Lung (tissue), 12 donors: ENCODE data around the gene SDK2. TPM values are rescaled to one million over a fixed set of nuclear protein-coding genes. Genes with fewer than 3 reads are reported as not detected.

Experiments used
- ATAC-seq: fragments of 200-7000 bp; cut with Tn5 transposase; one replicate; pipeline ENCODE4 v1.9.1; 2020; ENCODE audit warnings: moderate number of reproducible peaks; ENCODE audit not compliant: insufficient read depth, low FRiP score
- DNase-seq, 3 donors: peaks; one replicate each; pipeline ENCODE4 v3.0.0-alpha.2; 2013 to 2017
- H3K27ac ChIP-seq, 2 donors: one replicate each; pipeline ENCODE4 v1.5.1; 2013; ENCODE audit warnings: mild to moderate bottlenecking in 2 of 2, moderate library complexity in 2 of 2, control low read depth in 1 of 2, inconsistent platforms in 1 of 2, low read depth in 1 of 2, low read length in 1 of 2
- H3K27me3 ChIP-seq, 3 donors: one replicate each; pipeline ENCODE4 v1.5.1; 2013; ENCODE audit warnings: low read length in 2 of 3; ENCODE audit not compliant: control insufficient read depth in 3 of 3, insufficient read depth in 3 of 3
- H3K36me3 ChIP-seq, 4 donors: one replicate each; pipeline ENCODE4 v1.5.1; 2013; ENCODE audit warnings: low read length in 4 of 4, mild to moderate bottlenecking in 1 of 4, moderate library complexity in 1 of 4; ENCODE audit not compliant: control insufficient read depth in 4 of 4, insufficient read depth in 4 of 4
- H3K4me1 ChIP-seq, 5 donors: one replicate each; pipeline ENCODE4 v1.5.1; 2013; ENCODE audit warnings: low read length in 5 of 5, mild to moderate bottlenecking in 2 of 5, moderate library complexity in 1 of 5; ENCODE audit not compliant: control insufficient read depth in 5 of 5, insufficient read depth in 5 of 5
- H3K4me3 ChIP-seq: one replicate; pipeline ENCODE4 v1.5.1; 2013; ENCODE audit warnings: mild to moderate bottlenecking, control low read depth, moderate library complexity
- H3K9ac ChIP-seq, 2 donors: one replicate each; pipeline ENCODE4 v1.5.1; 2013; ENCODE audit warnings: low read length in 2 of 2, control low read depth in 1 of 2; ENCODE audit not compliant: insufficient read depth in 1 of 2
- H3K9me3 ChIP-seq, 4 donors: one replicate each; pipeline ENCODE4 v1.5.1; 2013; ENCODE audit warnings: low read length in 3 of 4, mild to moderate bottlenecking in 1 of 4, moderate library complexity in 1 of 4; ENCODE audit not compliant: control insufficient read depth in 4 of 4, insufficient read depth in 3 of 4
- WGBS, 2 donors: extraction: QIAGEN DNeasy Blood & Tissue Kit; methylation state at CpG; one replicate each; pipeline ENCODE4 v1.1.7; 2013; 5-methylcytosine and 5-hydroxymethylcytosine counted together
- polyA plus RNA-seq, 2 donors: library from polyadenylated mRNA; stranded (reverse); fragments of 200-250 nt; gene quantifications; one replicate each; pipeline ENCODE4 v1.2.1, GENCODE V29; 2013
- total RNA-seq, 2 donors: library from RNA; depleted of rRNA in 1 of 2; stranded (reverse); fragments of >200 nt in 1 of 2; gene quantifications; one replicate each; pipeline ENCODE4 v1.2.1, GENCODE V29; 2014 to 2021
- TF ChIP-seq, protein P1 (sequence below): IDR thresholded peaks from 2 replicates; pipeline ENCODE4 v1.5.1; 2012; ENCODE audit warnings: mild to moderate bottlenecking; ENCODE audit errors: control extremely low read depth, extremely low read depth
- donor health status: control.
- donor health status: control.
- donor health status: Bipolar disorder and iron deficiency.
- donor health status: healthy.
- donor health status: DM: yes; HTN: yes; CAD: no.

SDK2 gene
- total and polyA plus RNA-seq, 4 donors: 0.91 to 41.7 (median 4.3) TPM

- ATAC-seq: no peak
- Histone ChIP-seq H3K9ac (no peak overlapping the region), H3K36me3 (no peaks in the 10 kb centered on the region), H3K27ac (no peak overlapping the region), H3K27me3 (no peaks in the 10 kb centered on the region), H3K4me1 (peaks cover 0 to 22% (median 3%) of the 10 kb centered on the region in 5 donors), H3K4me3 (no peak overlapping the region), H3K9me3 (no peaks in the 10 kb centered on the region)
- TF ChIP-seq, protein P1, sequence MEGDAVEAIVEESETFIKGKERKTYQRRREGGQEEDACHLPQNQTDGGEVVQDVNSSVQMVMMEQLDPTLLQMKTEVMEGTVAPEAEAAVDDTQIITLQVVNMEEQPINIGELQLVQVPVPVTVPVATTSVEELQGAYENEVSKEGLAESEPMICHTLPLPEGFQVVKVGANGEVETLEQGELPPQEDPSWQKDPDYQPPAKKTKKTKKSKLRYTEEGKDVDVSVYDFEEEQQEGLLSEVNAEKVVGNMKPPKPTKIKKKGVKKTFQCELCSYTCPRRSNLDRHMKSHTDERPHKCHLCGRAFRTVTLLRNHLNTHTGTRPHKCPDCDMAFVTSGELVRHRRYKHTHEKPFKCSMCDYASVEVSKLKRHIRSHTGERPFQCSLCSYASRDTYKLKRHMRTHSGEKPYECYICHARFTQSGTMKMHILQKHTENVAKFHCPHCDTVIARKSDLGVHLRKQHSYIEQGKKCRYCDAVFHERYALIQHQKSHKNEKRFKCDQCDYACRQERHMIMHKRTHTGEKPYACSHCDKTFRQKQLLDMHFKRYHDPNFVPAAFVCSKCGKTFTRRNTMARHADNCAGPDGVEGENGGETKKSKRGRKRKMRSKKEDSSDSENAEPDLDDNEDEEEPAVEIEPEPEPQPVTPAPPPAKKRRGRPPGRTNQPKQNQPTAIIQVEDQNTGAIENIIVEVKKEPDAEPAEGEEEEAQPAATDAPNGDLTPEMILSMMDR: no peak
- DNase-seq: peak in 1 of 3 donors; percentile 18
- WGBS, 2 donors: 59 to 76% methylated on average over 5 of the region's 5 CpGs
Measured at GRCh38 chr17:73318836-73319235, 325.4 kb downstream of the SDK2 start.

DNA sequence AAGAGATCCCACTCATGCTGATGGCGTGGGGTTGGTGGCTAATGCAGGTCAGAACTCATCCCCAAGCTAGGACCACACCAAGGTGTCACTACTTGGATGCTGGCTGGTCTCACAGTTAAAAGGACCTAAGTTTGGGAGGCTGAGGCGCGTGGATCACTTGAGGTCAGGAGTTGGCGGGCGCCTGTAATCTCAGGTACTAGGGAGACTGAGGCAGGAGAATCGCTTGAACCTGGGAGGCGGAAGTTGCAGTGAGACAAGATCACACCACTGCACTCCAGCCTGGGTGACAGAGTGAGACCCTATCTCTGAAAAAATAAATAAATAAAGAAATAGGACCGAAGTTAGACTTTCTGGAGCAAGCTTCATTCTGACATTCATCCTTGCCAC, 325.8 kb downstream of the SDK2 start:
- no peak overlapping the region for H3K27ac ChIP-seq
- TF ChIP-seq, protein P1: no peak
- H3K4me1 ChIP-seq: peaks cover 0 to 18% (median 2%) of the 10 kb centered on the region in 5 donors
- H3K36me3 ChIP-seq: no peaks in the 10 kb centered on the region
- 92 to 98% methylated on average over 8 of the region's 8 CpGs for WGBS, 2 donors
- ATAC-seq (no peak), DNase-seq (no peak)
- H3K9ac ChIP-seq: no peak overlapping the region
- no peak overlapping the region for H3K4me3 ChIP-seq
- no peaks in the 10 kb centered on the region for H3K9me3 ChIP-seq
- no peaks in the 10 kb centered on the region for H3K27me3 ChIP-seq

DNA sequence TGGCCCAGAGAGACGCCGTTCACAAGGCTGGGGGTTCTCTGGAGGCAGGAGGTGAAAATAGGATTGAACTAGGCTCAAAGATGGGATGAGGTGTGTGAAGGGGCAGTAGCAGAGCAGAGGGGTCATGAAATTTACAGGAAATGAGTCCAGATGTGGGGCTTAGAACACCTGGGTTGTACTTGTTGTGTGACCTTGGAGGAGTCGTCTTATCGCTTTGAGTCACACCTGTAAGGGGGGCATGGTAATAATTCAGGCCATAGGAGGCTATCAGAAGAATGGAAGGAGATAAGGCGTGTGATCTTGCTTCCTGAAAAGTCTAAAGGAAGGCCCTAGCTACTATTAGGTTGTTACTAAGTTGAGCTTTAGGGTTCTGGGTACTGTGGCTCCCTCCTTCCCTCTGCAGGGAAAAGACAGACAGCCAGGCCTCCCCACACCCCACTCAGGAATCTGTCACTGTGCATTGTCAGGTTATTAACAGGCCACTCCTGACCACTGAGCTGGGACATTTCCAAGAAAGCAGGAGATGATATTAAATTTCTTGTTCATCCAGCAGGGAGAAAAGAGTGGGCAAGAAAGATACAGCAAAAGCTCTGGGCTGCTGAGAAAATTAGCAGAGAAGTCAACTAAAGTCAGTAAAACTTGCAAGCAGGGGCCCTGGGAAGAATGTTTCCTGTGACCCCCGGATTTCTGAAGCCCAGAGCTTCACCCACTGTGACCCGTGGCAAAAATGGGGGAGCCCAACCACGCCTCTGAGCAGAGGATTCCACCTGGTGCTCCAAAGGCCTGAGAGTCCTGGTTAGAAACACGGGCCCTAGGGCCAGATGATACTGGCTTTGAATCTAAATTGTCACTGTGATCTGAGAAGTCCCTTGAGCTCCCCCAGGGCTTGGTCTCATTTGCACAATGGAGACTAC, 326.5 kb downstream of the SDK2 start:
- Histone ChIP-seq H3K4me3 (no peak overlapping the region), H3K4me1 (peaks cover 0 to 14% (median 0%) of the 10 kb centered on the region in 5 donors), H3K9ac (no peak overlapping the region), H3K27ac (no peak overlapping the region), H3K36me3 (no peaks in the 10 kb centered on the region), H3K9me3 (no peaks in the 10 kb centered on the region), H3K27me3 (no peaks in the 10 kb centered on the region)
- no peak for DNase-seq
- 87 to 90% methylated on average over 9 of the region's 9 CpGs for WGBS, 2 donors
- no peak for ATAC-seq
- TF ChIP-seq, protein P1: no peak
